Right forelimb (tissue), 1 donor: ENCODE results near the gene ADH5.
"Not testable (repeated sequence)": the region's sequence is repeated elsewhere in the genome, so short reads cannot be mapped to it uniquely, and the experiment has no call there.

ENCODE experiments used
- DNase-seq: peaks from one replicate; pipeline ENCODE4 v3.0.0-alpha.2; 2018

Gene ADH5

GRCh38 chr4:99029018-99029735 lies 59.4 kb downstream of the ADH5 start:
- no peak for DNase-seq

- no peak for DNase-seq
Observed at GRCh38 chr4:99028187-99028586, 60.4 kb downstream of the ADH5 start.

GRCh38 chr4:99027304-99027703 lies 61.3 kb downstream of the ADH5 start:
- no peak for DNase-seq

- DNase-seq: no peak
Observed at GRCh38 chr4:99025506-99025905, 63.1 kb downstream of the ADH5 start.

- DNase-seq: no peak
Observed at GRCh38 chr4:99024481-99025275, 63.9 kb downstream of the ADH5 start.

GRCh38 chr4:99023800-99024251 lies 64.8 kb downstream of the ADH5 start:
- DNase-seq: not testable (repeated sequence)

- no peak for DNase-seq
Observed at GRCh38 chr4:99022566-99022965, 66.0 kb downstream of the ADH5 start.

- DNase-seq: no peak
Observed at GRCh38 chr4:99021386-99021785, 67.2 kb downstream of the ADH5 start.
